ENCODE results near the gene ZNF536.

ZNF536 gene

DNA sequence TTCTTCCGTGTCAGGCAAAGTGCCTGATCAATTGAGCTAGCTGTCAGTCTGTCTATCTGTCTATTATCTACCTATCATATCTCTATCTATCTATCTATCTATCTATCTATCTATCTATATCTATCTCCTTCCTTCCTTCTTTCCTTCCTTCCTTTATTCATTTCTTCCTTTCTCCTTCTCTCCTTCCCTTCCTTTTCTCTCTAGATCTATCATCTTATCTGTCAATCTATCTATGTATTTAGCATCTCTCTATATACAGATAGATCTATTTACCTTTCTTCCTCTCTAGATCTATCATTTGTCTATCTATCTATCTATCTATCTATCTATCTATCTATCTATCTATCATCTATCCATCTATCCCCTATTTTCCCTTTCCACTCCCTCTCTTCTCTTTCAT is 5.9 kb upstream of the ZNF536 start:
- no peak for DNase-seq

DNA sequence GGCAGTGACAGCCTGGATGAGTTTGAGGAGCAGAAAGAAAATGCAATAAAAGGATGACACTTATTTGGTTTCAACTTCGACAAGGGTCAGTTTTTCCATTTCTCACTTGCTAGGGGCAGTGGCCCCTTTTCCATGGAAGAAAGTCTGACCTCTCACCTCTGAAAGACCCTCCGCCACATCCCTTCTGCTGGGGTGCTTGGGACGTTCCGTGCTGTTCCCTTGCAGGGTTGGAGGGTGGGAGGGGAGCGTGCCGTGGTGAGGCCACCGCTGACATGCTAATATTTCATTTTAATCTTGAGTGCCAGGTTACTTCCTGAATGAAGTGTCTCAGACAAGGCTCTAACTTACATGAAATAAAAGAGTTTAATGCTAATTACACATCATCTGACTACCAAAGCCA is 5.2 kb upstream of the ZNF536 start:
- DNase-seq: no peak

DNA sequence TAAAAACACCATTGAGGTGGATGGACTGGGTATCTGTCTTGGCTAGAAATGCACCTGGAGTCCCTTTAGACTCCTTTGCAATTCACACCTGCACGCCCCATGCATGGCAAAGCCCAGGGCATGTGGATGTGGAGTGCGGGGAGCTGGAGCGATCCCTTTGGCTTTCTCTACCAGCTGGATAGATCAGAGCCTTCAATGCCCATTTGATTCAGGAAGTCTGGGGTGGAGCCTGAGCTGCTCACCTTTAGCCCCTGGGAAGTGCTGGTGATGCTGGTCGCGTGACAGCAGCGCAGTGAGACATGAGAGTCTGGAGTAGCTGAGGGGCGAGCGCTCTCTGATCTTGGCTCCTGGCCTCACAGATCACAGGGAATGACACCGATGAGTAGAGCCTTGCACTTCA is 4.8 kb upstream of the ZNF536 start:
- no peak for DNase-seq

DNA sequence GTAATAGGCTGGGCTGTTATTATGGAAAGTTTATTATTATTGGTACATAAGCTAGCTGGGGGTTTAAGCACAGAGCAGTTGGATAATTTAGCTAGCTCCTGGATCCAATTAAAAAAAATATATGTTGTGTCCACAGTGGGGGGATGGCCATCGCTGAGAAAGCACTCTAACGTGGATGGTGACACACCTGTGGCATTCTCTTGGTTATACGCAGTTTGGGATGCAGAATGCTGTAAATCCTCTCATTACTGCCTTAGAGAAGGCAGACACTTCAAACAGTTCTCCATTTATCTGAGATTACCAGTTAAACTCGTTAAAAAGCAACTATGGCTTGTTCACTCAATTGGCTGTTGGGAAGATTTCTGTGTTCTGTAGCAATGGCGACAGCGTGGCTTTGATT is 2.4 kb upstream of the ZNF536 start:
- no peak for DNase-seq

DNA sequence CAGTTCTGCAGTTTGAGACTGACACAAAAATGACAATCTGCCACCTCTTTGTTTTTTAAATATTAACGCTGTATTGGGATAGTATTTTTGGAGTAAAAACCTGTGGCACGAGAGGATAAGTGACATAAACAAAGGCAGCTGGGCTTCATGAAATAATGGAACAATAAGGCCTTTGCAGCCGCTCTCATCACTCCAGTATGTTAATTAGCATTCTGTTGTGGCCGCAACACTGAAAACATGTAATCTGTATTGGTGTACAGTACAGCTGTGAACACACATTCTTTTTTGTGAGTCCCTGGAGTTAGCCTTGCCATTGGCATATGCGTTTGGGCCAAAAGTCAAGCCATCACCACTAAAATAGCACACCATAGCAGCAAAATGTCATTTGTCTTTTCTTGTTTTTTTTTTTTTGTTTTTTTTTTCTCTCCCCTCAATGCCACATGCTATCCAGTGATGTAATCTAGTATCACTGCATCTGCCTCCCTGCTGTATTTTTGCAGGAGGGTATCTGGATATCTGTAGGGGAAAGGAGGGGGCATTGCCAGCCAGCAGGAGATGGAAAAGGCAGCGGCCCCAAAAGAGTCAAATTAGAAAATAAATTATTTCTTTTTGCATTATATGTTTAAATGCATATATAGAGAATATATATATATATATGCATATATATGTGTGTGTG is 885 bp upstream of the ZNF536 start:
- no peak for DNase-seq

DNA sequence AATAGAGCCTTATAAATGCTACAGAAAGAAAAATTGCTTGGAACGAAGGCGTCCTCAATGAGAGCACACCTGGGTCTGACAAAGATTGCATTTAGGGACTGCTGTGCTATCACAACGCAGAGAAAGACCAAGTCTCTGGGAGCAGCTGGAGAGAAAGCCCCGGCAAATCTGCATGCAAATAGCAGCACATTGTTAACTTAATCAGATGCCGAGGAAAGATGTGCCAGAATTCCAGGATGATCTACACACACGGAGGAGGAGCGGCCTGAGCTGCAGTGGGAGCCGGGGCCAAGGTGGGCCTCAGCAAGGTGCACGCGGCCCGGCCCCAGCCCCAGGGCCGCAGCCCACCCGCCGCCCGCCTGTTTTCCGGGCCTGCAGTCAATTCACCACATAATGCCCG is 1.4 kb downstream of the ZNF536 start:
- DNase-seq: no peak

DNA sequence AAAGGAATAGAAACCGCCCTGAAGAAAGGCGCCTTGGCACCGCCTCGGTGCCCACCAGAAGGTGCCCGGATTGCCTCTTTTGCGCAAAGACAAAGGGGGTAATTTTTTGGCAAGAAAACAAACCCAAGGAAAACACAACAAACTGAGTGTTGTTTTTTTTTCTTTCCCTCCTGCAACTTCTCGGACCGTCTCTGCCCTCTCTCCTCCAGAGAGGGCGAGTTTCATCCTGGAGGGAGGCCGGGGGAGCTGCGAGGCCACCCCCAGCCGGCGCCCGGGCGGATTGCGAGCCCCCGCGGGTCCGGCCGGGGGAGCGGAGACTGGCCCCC is 2.3 kb downstream of the ZNF536 start:
- no peak for DNase-seq

DNA sequence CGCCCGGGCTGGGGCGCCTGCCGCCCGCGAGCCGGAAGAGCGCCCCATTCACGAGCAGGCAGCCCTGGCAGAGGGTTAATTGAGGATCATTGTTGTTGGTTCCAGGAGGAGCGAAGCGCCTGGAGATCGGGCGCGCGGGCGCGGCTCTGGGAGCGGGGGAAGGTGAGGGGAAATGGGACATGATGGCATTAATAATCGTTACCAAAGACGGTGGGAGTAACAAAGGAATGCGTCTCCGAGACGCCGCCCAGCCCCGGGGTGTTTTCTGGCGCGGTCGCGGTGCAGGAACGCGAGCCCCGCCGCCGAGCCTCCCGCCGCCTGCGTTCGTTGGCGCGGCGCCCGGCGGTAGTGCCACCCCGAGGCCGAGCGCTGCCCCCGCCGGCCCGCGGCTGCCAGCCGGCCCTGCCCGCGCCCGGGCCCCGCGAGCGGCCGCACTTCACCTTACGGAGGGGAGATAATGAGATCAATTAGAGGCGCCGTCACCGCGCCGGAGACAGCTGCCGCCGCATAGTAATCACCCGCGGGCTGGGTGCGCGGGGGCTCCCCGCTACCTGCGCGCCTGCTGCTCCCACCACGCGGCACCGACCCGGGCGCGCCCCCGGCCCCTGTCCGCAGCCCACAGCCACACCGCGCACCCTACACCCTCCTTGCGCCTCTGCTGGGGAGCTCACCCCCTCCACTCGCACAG is 2.8 kb downstream of the ZNF536 start:
- DNase-seq: no peak

DNA sequence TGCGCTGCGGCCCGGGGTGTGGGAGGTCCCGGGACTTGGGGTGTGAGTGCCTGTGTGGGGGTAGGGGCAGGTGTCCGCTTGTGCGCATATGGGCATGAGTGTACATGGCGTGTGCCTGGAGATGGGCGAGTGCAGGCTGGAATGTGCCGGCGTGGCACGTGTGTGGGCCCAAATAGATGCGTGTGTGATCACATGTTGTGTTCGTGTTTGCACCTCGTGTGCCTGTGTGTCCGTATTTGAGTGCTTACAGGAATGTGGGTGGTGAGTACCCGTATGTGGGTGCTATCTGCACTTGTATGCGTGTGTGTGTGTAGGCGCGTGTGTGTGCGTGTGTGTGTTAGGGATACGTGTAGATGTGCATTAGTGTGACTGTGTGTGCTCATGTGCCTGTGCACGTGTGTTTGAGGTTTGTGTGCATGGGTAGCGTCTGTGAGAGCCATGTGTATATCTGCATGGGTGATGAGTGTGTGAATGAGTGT is 3.4 kb downstream of the ZNF536 start:
- DNase-seq: no peak

DNA sequence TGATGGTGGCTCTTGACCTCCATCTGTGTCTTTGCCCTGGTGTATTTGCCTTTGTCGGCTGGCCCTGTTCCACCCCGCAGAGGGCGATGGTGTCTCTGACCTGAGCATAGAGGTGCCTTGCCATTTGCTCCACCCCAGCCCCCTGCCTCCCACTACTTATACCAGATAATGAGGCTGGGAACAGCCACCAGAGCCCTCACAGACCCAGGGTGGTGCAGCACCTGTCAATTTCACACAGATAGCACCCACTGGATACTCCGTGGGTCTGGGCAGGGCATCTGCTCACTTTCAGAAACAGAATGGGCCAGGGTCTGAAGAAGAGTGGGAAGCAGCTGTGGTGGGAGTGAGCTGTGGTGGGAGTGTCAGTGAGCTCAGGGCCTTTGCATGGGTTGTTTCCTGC is 4.1 kb downstream of the ZNF536 start:
- no peak for DNase-seq

DNA sequence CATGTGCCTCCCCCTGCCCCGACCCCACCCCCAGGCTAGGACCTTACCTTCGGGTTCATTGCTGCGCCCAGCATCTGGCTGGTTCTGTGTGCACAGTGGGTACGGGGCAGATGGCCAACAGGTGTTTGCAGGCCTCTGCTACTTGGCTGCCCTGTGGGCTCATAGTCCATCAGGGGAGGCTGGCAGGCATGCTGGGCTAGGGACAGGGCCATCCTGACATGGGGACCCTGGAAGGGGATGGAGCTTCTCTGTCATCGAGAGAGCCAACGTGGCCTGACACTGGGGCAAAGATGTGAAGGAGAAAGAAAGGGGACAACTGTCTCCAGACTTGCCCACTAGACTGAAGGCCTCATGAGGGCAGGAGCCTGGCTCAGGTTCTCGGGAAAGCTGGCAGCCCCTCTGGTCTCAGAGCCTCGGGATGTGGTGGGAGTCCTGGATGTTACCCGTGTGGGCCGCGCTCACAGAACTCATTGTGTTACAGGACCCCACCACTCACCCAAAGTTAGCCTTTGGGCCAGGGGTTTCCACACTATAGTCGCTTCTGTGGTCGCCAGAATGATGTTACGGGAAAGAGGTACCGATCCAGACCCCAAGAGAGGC is 4.7 kb downstream of the ZNF536 start:
- no peak for DNase-seq

DNA sequence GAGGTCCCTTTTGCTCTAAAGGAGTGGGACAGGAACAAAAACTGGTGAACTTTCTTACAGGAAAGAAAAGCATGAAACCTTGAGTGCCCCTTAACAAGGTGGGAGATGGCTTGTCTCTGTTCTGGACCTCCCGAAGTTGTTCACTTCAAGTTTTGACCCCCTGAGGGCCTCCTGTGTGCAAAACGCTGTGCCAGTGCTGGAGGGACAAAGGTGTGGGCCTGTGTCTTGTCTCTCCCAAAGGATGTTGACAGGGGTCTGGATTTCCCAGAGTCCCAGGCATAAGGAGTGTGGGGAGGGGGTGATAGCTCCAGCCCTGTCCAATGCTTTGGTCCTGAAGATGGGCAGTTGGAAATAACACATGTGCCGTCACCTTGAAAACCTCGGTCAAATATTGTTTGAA is 6.5 kb downstream of the ZNF536 start:
- DNase-seq: no peak

DNA sequence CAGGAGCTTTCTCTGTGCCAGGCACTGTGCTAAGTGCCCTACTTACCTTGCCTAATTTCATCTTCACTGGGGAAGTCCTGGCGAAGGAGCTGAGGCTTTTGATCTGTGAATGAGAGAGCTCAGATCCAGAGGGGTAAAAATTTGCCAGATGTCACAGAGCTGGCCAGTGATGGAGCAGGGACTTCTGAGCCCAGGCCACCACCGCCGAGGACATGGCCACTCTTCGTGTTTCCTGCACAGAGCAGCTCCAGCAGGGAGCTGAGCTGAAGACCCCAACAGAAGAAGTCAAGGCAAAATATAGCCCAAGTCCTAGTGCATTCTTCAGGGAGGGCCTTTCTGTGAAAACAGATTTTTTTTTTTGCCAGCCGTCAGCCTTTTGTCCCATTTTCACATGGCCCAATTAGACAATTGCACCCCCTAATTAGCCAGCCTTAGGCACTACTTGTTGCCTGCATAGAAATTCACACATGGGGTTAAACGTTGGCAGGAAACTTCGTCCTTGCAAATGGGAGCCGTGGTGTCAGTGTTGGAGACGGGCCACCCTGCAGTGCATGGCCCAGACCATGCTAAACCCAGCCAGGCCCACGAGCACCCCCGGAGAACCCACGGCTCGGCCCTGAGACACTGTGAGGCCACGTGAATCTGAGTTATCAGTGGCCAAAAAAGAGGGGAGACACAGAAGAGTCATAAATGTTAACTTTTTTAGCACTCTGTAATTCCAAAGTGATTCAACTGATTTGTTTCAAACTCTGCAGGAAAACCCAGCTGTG is 7.8 kb downstream of the ZNF536 start:
- DNase-seq: no peak

DNA sequence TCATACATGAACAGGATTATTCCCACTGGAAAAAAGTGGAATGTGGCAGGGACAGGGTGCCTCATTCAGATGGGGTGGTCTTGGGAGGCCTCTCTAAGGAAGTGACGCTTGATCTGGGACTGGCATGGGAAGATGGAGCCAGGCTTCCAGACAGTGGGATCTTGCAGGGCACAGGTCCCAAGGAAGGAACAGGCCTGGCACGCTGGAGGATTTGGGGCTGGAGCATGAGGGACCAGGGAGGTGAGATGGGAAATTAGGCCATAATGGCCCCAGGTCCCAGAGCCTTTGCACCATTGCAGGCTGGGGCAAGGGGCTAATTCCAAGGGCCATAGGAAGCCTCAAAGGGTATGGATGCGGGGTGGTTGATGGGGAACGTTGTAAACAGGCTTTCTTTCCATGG is 9.2 kb downstream of the ZNF536 start:
- DNase-seq: no peak

DNA sequence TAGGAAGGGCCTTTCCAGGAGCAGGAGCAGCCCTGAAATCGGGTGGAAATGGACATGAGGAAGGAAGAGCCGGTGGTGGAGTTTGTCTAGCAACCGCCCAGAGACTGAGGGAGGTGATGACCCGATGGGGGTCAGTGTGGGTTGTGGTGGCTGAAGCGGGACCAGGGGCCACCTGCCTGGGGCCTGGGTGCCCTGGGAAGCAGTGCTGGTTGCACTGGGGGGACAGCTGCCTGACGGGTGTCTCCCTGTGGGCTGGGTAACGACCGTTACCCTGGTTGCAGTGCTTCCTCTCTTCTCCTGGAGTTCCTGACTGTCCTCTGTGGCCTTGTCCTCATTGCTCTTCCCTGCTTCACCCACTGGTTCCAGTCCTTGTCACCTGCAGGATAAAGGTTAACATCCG is 13.0 kb downstream of the ZNF536 start:
- DNase-seq: no peak

DNA sequence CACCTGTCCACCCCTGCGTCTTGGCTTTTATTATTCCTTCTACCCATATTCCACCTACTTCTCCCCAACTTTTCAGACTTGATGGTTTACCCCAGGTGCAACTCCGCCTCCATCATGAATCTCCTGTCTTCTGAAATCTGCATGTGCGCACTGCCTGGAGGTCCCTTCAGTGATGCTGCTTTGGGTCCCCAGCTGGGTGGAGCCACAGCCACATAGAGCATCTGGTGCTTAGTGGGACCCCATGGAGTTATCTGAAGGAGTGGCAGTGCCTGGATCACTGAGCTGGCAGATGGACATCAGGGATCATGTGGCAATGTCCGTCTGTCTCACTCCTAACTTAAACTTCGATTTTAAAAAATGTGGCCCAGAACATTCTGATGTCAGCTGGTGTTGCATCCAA is 13.5 kb downstream of the ZNF536 start:
- DNase-seq: no peak

DNA sequence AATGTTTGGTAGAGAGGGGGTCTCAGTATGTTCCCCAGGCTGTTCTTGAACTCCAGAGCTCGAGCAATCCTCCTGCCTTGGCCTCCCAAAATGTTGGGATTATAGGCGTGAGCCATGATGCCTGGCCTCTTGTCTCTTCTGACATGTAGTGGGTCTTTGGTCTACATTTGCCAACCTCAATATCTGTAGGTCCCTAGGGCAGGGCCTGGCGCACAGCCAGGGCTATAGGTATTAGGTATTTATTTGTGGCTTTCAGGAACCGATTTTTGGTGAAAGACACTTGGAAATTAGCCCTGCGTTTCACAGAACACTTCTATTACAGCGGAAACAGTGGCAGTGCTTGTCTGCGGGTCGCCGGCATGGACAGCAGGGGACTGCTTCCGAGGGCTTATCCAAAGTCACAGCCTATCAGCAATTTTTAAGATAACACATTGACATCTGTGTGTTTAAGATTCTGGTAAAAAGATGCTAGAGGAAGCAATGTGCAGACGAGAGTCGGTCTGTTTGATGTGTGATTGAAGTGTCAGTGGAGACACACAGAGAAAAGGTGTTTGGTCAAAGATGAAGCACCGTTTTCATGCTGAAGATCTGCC is 14.5 kb downstream of the ZNF536 start:
- DNase-seq: no peak

DNA sequence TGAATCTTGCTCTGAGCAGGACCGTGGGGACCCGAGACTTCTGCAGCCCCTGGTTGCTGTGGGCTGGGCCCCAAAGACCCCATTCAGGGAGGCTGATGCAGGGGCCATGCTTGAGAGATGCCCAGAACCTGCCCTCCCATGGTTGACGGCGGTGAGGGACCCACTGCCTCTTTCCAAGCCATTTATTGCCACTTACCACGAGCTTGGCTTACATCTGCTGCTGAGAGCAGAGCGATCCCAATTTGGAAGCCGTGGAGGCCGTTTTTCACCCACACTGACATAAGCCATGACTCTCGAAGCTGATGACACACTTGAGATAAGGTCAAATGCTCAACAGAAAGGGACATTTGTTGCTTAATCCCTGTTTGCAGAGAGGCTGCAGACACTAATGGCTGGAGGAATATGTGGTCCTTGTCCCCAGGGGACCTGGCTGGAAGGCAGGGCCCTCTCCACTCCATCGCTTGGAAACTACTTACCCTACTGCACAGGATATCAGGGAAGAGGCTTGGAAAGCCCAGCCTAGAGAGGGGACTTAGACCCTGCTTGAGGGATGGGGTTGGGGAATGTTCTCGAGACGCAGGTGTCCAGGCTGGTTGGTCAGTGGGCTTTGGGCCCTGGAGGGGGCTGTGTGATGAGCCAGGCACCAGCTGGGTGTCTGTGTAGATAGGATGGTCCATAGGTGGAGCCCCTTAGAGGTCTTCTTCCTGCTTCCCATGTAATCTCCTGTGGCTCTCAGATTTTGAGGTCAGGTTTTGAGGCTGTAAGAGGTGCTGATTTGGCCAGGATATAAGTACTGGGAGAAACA is 15.3 kb downstream of the ZNF536 start:
- no peak for DNase-seq

DNA sequence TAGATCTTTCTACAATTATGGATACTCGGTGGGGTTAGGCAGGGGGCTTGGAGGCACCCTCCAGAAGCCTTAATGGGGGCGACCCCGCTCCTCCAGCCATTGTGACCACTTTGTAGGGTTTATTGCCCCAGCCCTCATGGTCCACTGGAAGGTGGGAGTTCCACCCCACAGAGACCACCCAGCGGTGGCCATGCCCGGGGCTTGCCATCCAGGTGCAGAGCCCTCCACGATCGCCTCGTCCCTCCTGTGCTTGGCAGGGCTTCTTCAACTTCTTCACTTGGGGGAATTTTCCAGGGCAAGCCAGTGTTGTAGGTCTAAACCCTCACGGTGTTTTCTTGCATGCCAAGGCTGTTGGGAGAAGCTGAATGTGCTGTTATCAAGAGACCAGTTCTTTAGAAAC is 16.1 kb downstream of the ZNF536 start:
- DNase-seq: no peak

DNA sequence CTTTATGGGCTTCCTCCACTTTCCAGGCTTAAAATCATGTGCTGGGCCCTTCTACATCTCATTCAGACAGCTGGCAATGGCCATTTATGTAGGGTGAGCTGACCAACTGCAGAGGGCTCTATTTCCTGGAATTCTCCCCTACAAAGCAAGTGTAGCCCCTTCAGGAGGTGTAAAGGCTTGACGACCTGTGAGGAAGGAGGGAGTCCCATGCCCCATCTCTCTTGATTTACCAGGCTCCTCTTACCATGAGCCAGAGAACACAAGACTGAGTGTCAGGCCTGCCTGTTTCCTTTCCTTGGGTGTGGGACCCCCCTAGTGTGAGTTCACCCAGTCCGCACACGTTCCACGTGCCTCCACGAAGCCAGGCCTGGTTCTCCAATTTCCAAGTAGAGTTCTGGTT is 16.6 kb downstream of the ZNF536 start:
- no peak for DNase-seq

DNA sequence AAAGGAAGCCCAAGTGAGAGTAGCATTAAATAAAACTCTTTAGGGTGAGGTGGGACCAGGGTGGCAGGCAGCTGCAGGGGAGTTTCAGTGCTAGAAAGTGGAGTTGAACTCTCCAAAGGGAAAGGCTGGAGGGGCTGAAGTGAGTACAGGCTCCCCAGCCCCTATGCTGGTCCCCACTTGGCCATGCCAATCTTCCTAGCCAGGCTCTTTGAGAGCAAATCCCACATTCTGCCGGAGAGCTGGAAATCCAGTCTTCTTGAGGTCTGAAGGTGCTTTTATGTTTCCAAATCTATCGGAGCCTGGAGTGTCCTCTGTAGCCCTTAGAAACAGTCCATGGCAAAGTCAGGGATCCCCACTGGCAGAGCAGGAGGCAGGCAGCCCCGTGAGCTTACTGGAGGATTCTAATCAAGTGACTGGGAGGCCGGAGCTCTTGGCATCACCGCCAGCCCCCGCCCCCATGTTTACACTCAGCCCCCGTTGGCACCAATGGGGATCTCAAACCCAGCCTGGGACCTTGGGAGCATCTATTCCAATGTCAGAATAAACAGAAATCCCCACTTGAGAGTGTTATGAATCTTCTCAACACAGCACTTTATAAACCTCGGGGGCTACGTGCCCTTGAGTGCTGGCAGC is 18.3 kb downstream of the ZNF536 start:
- DNase-seq: no peak

DNA sequence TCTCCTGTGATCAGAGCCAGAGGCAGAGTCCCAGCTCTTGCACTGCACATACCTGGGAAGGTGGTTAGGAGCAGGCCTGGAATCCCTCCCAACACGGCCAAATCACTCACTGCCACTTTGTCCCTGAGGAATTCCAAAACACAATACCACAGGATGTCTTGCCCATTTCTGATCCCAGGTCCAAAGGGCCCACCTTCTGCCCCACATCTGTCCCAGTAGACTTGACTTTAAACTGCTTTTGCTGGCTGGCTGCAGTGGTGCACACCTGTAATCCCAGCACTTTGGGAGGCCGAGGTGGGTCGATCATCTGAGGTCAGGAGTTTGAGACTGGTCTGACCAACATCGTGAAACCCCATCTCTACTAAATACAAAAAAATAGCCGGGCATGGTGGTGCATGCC is 18.9 kb downstream of the ZNF536 start:
- DNase-seq: no peak
